Measurements from ENCODE around the gene GEMIN5.

The GEMIN5 gene

DNA sequence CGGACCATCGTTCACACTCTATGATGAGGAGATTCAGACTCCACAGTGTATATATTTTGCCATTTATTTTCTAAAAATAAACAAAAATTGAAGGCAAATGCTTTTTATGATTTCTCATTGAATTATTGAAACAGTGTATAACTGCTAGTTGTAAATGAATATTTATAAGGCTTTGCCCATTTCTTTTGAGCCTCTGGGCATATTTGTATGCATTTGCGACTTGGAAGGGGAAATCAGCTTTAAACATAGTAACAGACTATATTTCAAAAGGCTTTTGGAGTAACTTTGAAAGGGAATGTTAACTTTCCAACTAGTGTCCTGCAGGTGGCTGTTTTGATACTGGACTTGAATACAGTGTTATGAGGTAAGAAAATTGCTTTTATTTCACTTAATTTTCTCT is 28.9 kb upstream of the GEMIN5 start:
- H2AFZ ChIP-seq: no peak overlapping the region
- H3K9ac ChIP-seq: no peak overlapping the region
- no peaks in the 10 kb centered on the region for H3K4me1 ChIP-seq
- no peaks in the 10 kb centered on the region for H3K9me3 ChIP-seq (ENCODE audit: control insufficient read depth, low read length)
- no peak overlapping the region for H3K27ac ChIP-seq
- no peaks in the 10 kb centered on the region for H3K36me3 ChIP-seq (ENCODE audit: control insufficient read depth, insufficient read depth, low read length)
- no peak overlapping the region for H3K4me3 ChIP-seq (ENCODE audit: low read depth, low read length)
- H3K27me3 ChIP-seq (ENCODE audit: control insufficient read depth, insufficient read depth, low read length): no peaks in the 10 kb centered on the region
- peaks cover 2% of the 10 kb centered on the region for H3K79me2 ChIP-seq
- TF ChIP-seq, protein P1, sequence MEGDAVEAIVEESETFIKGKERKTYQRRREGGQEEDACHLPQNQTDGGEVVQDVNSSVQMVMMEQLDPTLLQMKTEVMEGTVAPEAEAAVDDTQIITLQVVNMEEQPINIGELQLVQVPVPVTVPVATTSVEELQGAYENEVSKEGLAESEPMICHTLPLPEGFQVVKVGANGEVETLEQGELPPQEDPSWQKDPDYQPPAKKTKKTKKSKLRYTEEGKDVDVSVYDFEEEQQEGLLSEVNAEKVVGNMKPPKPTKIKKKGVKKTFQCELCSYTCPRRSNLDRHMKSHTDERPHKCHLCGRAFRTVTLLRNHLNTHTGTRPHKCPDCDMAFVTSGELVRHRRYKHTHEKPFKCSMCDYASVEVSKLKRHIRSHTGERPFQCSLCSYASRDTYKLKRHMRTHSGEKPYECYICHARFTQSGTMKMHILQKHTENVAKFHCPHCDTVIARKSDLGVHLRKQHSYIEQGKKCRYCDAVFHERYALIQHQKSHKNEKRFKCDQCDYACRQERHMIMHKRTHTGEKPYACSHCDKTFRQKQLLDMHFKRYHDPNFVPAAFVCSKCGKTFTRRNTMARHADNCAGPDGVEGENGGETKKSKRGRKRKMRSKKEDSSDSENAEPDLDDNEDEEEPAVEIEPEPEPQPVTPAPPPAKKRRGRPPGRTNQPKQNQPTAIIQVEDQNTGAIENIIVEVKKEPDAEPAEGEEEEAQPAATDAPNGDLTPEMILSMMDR (IDR thresholded peaks at IDR 0.05): no peak
- H3K4me2 ChIP-seq (ENCODE audit: low read length): no peak overlapping the region

DNA sequence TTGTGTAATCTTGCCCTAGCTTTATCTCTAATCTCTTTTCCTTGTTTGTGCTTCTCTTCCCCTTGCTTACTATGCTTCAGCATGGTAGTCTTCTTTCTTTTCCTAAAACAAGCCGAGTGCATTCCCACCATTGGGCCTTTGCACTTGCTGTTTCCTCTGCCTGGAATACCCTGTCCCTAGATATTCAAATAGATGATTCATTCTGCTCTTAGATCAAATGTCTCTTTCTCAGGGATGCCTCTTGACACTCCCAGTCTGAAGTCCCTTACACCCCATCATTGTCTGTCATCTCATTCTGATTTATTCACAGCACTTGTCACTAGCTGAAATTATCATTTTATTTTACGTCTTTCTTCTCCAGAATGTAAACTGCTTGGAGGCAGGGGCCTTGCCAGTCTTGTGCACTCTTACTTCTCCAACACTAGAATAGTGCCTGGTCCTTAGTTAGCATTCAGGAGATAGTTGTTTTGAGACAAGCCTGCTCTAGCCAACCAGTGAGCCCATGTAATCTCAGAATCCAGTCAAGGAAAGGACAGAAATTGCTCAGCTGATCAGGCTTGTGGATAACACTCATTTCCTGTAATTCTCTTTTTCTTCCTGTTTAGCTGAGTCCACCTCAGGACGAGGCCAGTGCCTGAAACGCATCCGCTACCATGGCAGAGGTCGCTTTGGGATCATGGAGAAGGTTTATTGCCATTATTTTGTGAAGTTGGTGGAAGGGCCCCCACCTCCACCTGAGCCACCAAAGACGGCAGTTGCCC is 28.2 kb upstream of the GEMIN5 start:
- no peaks in the 10 kb centered on the region for H3K27me3 ChIP-seq (ENCODE audit: control insufficient read depth, insufficient read depth, low read length)
- no peak overlapping the region for H3K9ac ChIP-seq
- H3K36me3 ChIP-seq (ENCODE audit: control insufficient read depth, insufficient read depth, low read length): no peaks in the 10 kb centered on the region
- no peak overlapping the region for H2AFZ ChIP-seq
- no peak overlapping the region for H3K4me2 ChIP-seq (ENCODE audit: low read length)
- no peaks in the 10 kb centered on the region for H3K4me1 ChIP-seq
- H3K79me2 ChIP-seq: peaks cover 2% of the 10 kb centered on the region
- H3K27ac ChIP-seq: peak overlapping the region; percentile 50
- H3K4me3 ChIP-seq (ENCODE audit: low read depth, low read length): no peak overlapping the region
- TF ChIP-seq, protein P1 (IDR thresholded peaks at IDR 0.05): no peak
- no peaks in the 10 kb centered on the region for H3K9me3 ChIP-seq (ENCODE audit: control insufficient read depth, low read length)

DNA sequence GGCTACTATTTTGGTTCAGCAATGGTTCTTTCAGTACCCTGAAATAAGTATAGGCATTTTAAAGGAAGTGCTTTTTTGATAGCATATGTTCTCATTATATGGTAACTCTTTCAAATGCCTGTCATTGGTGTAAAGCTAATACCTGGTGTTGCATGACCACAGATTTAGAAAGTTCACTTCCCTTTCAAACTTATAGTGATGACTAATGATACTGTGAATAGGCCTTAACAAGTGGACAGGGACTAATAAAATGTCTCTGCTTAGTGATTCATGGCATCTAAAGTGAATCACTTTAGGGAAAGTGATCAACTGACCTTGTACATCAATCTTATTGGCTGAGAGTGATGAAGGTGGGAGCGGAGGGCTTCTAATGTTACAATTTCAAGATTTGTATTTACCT is 24.5 kb upstream of the GEMIN5 start:
- TF ChIP-seq, protein P1 (IDR thresholded peaks at IDR 0.05): no peak
- Histone ChIP-seq H3K79me2 (peaks cover 2% of the 10 kb centered on the region), H3K36me3 (ENCODE audit: control insufficient read depth, insufficient read depth, low read length) (no peaks in the 10 kb centered on the region), H3K9me3 (ENCODE audit: control insufficient read depth, low read length) (no peaks in the 10 kb centered on the region), H3K27ac (no peak overlapping the region), H3K27me3 (ENCODE audit: control insufficient read depth, insufficient read depth, low read length) (no peaks in the 10 kb centered on the region), H3K4me1 (no peaks in the 10 kb centered on the region), H3K4me2 (ENCODE audit: low read length) (no peak overlapping the region), H2AFZ (no peak overlapping the region), H3K9ac (no peak overlapping the region), H3K4me3 (ENCODE audit: low read depth, low read length) (no peak overlapping the region)

DNA sequence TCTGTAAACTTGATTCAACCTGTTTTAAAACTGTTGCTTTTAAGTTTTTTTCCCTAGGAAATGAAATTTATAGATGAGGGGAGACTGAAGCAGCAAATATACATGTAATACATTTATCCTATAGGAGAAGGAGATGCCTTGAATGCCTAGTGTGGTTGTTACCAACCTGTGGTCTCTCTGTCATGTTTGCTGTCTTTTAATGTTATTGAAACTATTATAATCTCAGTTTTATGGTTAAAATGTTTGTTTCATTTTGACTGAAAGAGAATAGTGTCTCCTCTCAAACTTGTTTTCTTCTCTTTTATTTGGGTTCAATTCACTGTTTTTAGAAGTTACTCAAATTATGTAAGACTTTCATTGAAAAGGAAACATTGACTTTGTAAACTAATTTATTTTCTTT is 18.7 kb upstream of the GEMIN5 start:
- Histone ChIP-seq H3K27me3 (ENCODE audit: control insufficient read depth, insufficient read depth, low read length) (no peaks in the 10 kb centered on the region), H3K9me3 (ENCODE audit: control insufficient read depth, low read length) (no peaks in the 10 kb centered on the region), H3K36me3 (ENCODE audit: control insufficient read depth, insufficient read depth, low read length) (no peaks in the 10 kb centered on the region), H3K4me1 (no peaks in the 10 kb centered on the region), H3K79me2 (no peaks in the 10 kb centered on the region), H3K27ac (no peak overlapping the region), H3K4me3 (ENCODE audit: low read depth, low read length) (no peak overlapping the region), H2AFZ (no peak overlapping the region), H3K9ac (no peak overlapping the region), H3K4me2 (ENCODE audit: low read length) (no peak overlapping the region)
- TF ChIP-seq, protein P1 (IDR thresholded peaks at IDR 0.05): no peak

DNA sequence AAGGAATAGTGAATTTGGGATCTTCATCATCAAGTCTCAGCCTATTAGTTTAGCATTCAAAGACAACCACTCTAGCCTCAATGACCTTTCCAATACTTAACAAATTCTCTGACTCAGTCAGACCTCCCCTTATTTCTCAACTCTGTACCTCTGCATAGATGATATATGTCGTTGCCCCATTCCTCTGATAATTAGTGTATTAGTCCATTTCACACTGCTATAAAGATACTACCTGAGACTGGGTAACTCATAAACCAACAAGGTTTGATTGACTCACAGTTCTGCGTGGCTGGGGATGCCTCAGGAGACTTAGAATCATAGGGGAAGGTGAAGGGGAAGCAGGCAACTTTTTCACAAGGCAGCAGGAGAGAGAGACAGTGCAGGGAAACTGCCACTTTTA is 11.8 kb upstream of the GEMIN5 start:
- Histone ChIP-seq H2AFZ (no peak overlapping the region), H3K79me2 (peaks cover 23% of the 10 kb centered on the region), H3K9me3 (ENCODE audit: control insufficient read depth, low read length) (no peaks in the 10 kb centered on the region), H3K36me3 (ENCODE audit: control insufficient read depth, insufficient read depth, low read length) (no peaks in the 10 kb centered on the region), H3K27me3 (ENCODE audit: control insufficient read depth, insufficient read depth, low read length) (no peaks in the 10 kb centered on the region), H3K9ac (no peak overlapping the region), H3K27ac (no peak overlapping the region), H3K4me3 (ENCODE audit: low read depth, low read length) (no peak overlapping the region), H3K4me1 (no peaks in the 10 kb centered on the region), H3K4me2 (ENCODE audit: low read length) (no peak overlapping the region)
- TF ChIP-seq, protein P1 (IDR thresholded peaks at IDR 0.05): no peak
